Neural progenitor cell (in vitro differentiated cells): ENCODE results near the gene PITPNM3. TPM values are rescaled to one million over a fixed set of nuclear protein-coding genes. Genes with fewer than 3 reads are reported as not detected.

Experiments
- DNase-seq: peaks from one replicate; pipeline ENCODE4 v3.0.0-alpha.2; 2016; ENCODE audit warnings: low spot score
- H2AFZ ChIP-seq: fragments of 200-600 bp; sonication (generic); replicated peaks from 2 replicates; pipeline ENCODE4 v1.6.1; 2016; ENCODE audit warnings: antibody characterized with exemption
- H3F3A ChIP-seq: fragments of 200-600 bp; sonication (generic); 2 replicates; pipeline ENCODE4 v1.6.1; 2016; ENCODE audit warnings: antibody characterized with exemption, low read depth
- H3K27ac ChIP-seq: fragments of 200-600 bp; sonication (generic); 2 replicates; pipeline ENCODE4 v1.5.1; 2016; ENCODE audit warnings: mild to moderate bottlenecking
- H3K27me3 ChIP-seq: fragments of 200-600 bp; sonication (generic); 2 replicates; pipeline ENCODE4 v1.6.1; 2016; ENCODE audit warnings: mild to moderate bottlenecking, moderate library complexity
- H3K36me3 ChIP-seq: fragments of 200-600 bp; sonication (generic); 2 replicates; pipeline ENCODE4 v1.5.1; 2016
- H3K4me1 ChIP-seq: fragments of 200-600 bp; sonication (generic); 2 replicates; pipeline ENCODE4 v1.6.1; 2016; ENCODE audit warnings: mixed run types
- H3K4me2 ChIP-seq: fragments of 200-600 bp; sonication (generic); 2 replicates; pipeline ENCODE4 v1.6.1; 2016
- H3K4me3 ChIP-seq: fragments of 200-600 bp; sonication (generic); 2 replicates; pipeline ENCODE4 v1.5.1; 2016
- H3K79me2 ChIP-seq: fragments of 200-600 bp; sonication (generic); 2 replicates; pipeline ENCODE4 v1.6.1; 2016; ENCODE audit warnings: low read depth
- H3K9ac ChIP-seq: fragments of 200-600 bp; sonication (generic); 2 replicates; pipeline ENCODE4 v1.6.1; 2016
- H3K9me3 ChIP-seq: fragments of 200-600 bp; sonication (generic); 2 replicates; pipeline ENCODE4 v1.5.1; 2016; ENCODE audit warnings: low read depth
- H4K20me1 ChIP-seq: fragments of 200-600 bp; sonication (generic); 2 replicates; pipeline ENCODE4 v1.6.1; 2016; ENCODE audit warnings: low read depth
- H3K27ac Mint-ChIP-seq: 3 replicates; pipeline ENCODE4 v1.8.0; 2021; ENCODE audit warnings: mixed read lengths
- H3K27me3 Mint-ChIP-seq: 2 replicates; pipeline ENCODE4 v1.8.0; 2022; ENCODE audit warnings: low read depth, mild to moderate bottlenecking, inconsistent platforms, moderate library complexity, mixed read lengths; ENCODE audit not compliant: insufficient read depth
- H3K36me3 Mint-ChIP-seq: 3 replicates; pipeline ENCODE4 v1.8.0; 2021; ENCODE audit warnings: mixed read lengths
- H3K4me1 Mint-ChIP-seq: 3 replicates; pipeline ENCODE4 v1.8.0; 2021; ENCODE audit warnings: mixed read lengths
- H3K4me3 Mint-ChIP-seq: 3 replicates; pipeline ENCODE4 v1.8.0; 2021; ENCODE audit warnings: mild to moderate bottlenecking, moderate library complexity, mixed read lengths
- H3K9me3 Mint-ChIP-seq: 3 replicates; pipeline ENCODE4 v1.8.0; 2020; ENCODE audit warnings: mixed read lengths
- EZH2 ChIP-seq: fragments of 200-600 bp; sonication (generic); IDR thresholded peaks from 2 replicates; pipeline ENCODE4 v1.6.1; 2017; ENCODE audit warnings: antibody characterized with exemption, mild to moderate bottlenecking, moderate library complexity
- EZH2phosphoT487 ChIP-seq: fragments of 200-600 bp; sonication (generic); IDR thresholded peaks from 2 replicates; pipeline ENCODE4 v1.6.1; 2017; ENCODE audit warnings: antibody characterized with exemption
- total RNA-seq: library from RNA; depleted of rRNA; stranded (reverse); fragments of >200 nt; gene quantifications from 2 replicates; pipeline ENCODE4 v1.2.3, GENCODE V29; 2015; ENCODE audit warnings: low replicate concordance
- TF ChIP-seq, protein P1 (sequence below): fragments of 200-600 bp; sonication (generic); IDR thresholded peaks from 2 replicates; pipeline ENCODE4 v1.5.1; 2017; ENCODE audit warnings: antibody characterized with exemption, mild to moderate bottlenecking

The PITPNM3 gene
- total RNA-seq, 1 donor from 2014 or later, result 2.8 TPM

DNA sequence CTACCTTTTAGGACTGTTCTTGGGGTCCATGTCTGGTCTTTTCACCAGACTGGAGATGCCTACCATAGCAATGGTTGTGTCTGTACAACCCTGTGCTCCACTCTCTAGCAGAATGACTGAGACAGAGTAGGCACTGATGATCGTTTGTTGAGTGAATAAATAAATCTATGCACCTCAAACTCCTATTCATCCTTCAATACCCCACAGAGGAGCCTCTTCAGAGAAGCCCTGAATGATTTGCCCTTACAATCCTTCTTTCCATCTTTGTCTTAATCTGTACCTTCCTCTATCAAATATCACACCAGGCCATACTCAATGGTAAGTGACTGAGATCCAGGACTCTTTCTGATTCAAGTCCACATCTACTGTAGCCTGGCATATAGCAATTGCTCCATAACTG is 88.8 kb downstream of the PITPNM3 start:
- Histone ChIP-seq H3K9me3 (no peaks in the 10 kb centered on the region), H3K79me2 (no peaks in the 10 kb centered on the region), H3K4me2 (no peak overlapping the region), H3K4me3 (no peak overlapping the region), H3K4me1 (peaks cover 22% of the 10 kb centered on the region), H3K27ac (no peak overlapping the region), H3K27me3 (no peaks in the 10 kb centered on the region), H3K36me3 (no peaks in the 10 kb centered on the region), H4K20me1 (no peaks in the 10 kb centered on the region), H3K9ac (no peak overlapping the region), H3F3A (peaks cover 12% of the 10 kb centered on the region), H2AFZ (no peak overlapping the region)
- peaks cover 5% of the 10 kb centered on the region for H3K36me3 Mint-ChIP-seq
- H3K27ac Mint-ChIP-seq, result no peak overlapping the region
- DNase-seq, result no peak
- peaks cover 18% of the 10 kb centered on the region for H3K27me3 Mint-ChIP-seq
- TF ChIP-seq, protein P1, sequence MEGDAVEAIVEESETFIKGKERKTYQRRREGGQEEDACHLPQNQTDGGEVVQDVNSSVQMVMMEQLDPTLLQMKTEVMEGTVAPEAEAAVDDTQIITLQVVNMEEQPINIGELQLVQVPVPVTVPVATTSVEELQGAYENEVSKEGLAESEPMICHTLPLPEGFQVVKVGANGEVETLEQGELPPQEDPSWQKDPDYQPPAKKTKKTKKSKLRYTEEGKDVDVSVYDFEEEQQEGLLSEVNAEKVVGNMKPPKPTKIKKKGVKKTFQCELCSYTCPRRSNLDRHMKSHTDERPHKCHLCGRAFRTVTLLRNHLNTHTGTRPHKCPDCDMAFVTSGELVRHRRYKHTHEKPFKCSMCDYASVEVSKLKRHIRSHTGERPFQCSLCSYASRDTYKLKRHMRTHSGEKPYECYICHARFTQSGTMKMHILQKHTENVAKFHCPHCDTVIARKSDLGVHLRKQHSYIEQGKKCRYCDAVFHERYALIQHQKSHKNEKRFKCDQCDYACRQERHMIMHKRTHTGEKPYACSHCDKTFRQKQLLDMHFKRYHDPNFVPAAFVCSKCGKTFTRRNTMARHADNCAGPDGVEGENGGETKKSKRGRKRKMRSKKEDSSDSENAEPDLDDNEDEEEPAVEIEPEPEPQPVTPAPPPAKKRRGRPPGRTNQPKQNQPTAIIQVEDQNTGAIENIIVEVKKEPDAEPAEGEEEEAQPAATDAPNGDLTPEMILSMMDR, result no peak
- TF ChIP-seq EZH2phosphoT487 (no peak), EZH2 (no peak)
- no peak overlapping the region for H3K4me3 Mint-ChIP-seq
- peaks cover 4% of the 10 kb centered on the region for H3K9me3 Mint-ChIP-seq
- peaks cover 20% of the 10 kb centered on the region for H3K4me1 Mint-ChIP-seq

DNA sequence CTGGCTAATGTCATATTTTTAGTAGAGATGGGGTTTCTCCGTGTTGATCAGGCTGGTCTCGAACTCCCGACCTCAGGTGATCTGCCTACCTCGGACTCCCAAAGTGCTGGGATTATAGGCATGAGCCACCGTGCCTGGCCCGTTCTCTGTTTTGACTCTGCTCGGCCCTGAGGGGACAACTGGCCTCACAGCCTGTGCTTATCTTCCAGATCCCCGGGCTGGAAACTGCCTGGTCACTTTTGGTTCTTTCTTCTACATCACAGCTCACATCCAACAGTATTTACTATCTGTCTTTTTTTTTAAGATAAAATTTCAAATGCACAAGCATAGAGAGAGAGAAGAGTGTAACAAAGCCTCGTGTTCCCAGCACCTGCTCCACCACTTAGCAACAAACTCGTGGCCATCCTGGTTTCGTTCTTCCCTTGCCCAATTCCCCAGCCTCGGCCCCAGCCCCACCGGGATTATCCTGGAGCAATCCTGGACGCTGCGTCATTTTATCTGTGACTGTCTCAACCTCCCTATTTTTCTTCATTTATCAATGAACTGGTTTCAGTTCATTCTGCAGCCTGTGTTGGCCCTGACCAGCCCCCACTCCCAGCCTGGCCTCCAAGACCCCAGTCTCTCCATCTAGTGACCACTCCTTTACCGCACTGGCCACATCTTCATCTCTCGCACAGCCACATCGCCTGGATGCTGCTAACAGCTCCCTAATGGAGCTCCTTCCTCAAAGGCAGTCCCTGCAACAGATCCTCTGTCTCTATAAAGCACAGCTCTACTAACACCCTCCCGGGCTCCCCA is 91.0 kb downstream of the PITPNM3 start:
- Histone ChIP-seq H3K9me3 (no peaks in the 10 kb centered on the region), H3K79me2 (no peaks in the 10 kb centered on the region), H3K27me3 (no peaks in the 10 kb centered on the region), H3K4me2 (no peak overlapping the region), H3K4me3 (no peak overlapping the region), H3F3A (peaks cover 17% of the 10 kb centered on the region), H2AFZ (no peak overlapping the region), H4K20me1 (no peaks in the 10 kb centered on the region), H3K9ac (no peak overlapping the region), H3K4me1 (peaks cover 27% of the 10 kb centered on the region), H3K36me3 (no peaks in the 10 kb centered on the region), H3K27ac (no peak overlapping the region)
- Mint-ChIP-seq H3K4me3 (no peak overlapping the region), H3K27me3 (peaks cover 23% of the 10 kb centered on the region), H3K27ac (peak overlapping the region; percentile 54), H3K4me1 (peaks cover 33% of the 10 kb centered on the region), H3K9me3 (peaks cover 4% of the 10 kb centered on the region), H3K36me3 (peaks cover 5% of the 10 kb centered on the region)
- DNase-seq, result no peak
- TF ChIP-seq EZH2phosphoT487, result no peak
- TF ChIP-seq EZH2, result no peak
- TF ChIP-seq, protein P1, result no peak

DNA sequence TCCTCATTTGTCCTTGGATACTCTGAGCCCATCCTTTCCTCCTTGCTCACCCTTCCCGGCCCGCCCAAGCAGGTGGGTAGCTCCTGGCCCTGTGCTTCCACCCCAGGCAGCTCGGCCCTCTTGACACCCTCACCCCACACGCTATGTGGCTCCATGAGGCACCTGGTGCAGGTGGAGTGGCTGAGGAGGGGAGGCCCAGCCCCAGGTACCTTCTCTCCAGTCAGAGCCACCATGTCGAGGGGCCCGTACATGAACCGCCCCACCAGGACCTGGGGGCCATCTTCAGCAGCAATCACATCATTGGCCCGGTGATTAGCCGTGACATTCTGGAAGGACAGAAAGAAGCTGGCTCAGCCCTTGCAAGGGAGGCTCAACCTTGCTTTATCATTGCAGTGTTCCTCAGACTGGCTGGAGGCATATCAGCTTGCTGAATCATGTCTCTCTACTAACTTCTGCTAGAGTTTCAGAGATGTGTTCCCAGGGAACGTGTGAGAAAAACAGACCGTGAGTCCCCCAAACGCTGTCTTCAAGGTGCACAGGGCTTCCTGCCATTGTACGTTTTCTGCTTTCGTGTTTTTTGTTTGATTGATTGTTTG is 91.8 kb downstream of the PITPNM3 start:
- TF ChIP-seq EZH2 (no peak), EZH2phosphoT487 (no peak)
- TF ChIP-seq, protein P1, result no peak
- Mint-ChIP-seq H3K4me1 (peaks cover 35% of the 10 kb centered on the region), H3K9me3 (peaks cover 4% of the 10 kb centered on the region), H3K27me3 (peaks cover 17% of the 10 kb centered on the region), H3K36me3 (peaks cover 5% of the 10 kb centered on the region), H3K4me3 (no peak overlapping the region), H3K27ac (no peak overlapping the region)
- Histone ChIP-seq H3K27me3 (no peaks in the 10 kb centered on the region), H3K27ac (no peak overlapping the region), H3K9ac (no peak overlapping the region), H3K4me2 (no peak overlapping the region), H3K4me1 (peaks cover 30% of the 10 kb centered on the region), H3F3A (peaks cover 19% of the 10 kb centered on the region), H3K79me2 (no peaks in the 10 kb centered on the region), H4K20me1 (no peaks in the 10 kb centered on the region), H2AFZ (no peak overlapping the region), H3K9me3 (no peaks in the 10 kb centered on the region), H3K4me3 (no peak overlapping the region), H3K36me3 (no peaks in the 10 kb centered on the region)
- DNase-seq, result no peak
